C4-2B (cell line): ENCODE measurements around the gene GIT1.

Experiments used
- ZFX ChIP-seq: fragments of 450-650 bp; IDR thresholded peaks from 2 replicates; pipeline ENCODE4 v1.6.1; 2017
- TF ChIP-seq, protein P1 (sequence below): fragments of 450-650 bp; conservative IDR thresholded peaks from 2 replicates; pipeline ENCODE4 v1.5.1; 2017; ENCODE audit warnings: mild to moderate bottlenecking

DNA sequence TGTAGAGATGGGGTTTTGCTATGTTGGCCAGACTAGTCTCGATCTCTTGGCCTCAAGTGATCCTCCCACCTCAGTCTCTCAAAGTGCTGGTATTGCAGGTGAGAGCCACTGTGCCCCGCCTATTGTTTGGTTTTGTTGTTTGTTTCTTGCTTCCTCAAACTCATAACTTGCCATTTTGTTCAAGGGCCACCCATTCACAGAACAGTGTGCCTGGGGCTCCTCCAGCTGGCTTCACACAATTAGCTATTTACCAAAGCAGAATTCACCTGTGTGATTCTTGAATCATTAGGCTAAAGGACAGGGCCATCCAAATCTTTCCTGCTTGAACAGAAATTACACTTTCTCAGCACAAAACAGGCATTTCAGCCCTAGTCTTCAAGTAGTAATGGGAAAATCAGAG lies 29.8 kb downstream of the GIT1 start:
- TF ChIP-seq, protein P1, sequence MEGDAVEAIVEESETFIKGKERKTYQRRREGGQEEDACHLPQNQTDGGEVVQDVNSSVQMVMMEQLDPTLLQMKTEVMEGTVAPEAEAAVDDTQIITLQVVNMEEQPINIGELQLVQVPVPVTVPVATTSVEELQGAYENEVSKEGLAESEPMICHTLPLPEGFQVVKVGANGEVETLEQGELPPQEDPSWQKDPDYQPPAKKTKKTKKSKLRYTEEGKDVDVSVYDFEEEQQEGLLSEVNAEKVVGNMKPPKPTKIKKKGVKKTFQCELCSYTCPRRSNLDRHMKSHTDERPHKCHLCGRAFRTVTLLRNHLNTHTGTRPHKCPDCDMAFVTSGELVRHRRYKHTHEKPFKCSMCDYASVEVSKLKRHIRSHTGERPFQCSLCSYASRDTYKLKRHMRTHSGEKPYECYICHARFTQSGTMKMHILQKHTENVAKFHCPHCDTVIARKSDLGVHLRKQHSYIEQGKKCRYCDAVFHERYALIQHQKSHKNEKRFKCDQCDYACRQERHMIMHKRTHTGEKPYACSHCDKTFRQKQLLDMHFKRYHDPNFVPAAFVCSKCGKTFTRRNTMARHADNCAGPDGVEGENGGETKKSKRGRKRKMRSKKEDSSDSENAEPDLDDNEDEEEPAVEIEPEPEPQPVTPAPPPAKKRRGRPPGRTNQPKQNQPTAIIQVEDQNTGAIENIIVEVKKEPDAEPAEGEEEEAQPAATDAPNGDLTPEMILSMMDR, result no peak; the same call in 1 of the 2 replicates
- no peak for TF ChIP-seq ZFX
